Measurements from ENCODE around the gene C9orf152.
A peak's percentile ranks its signal among the peaks of the same experiment; 100 is the strongest.

DNA sequence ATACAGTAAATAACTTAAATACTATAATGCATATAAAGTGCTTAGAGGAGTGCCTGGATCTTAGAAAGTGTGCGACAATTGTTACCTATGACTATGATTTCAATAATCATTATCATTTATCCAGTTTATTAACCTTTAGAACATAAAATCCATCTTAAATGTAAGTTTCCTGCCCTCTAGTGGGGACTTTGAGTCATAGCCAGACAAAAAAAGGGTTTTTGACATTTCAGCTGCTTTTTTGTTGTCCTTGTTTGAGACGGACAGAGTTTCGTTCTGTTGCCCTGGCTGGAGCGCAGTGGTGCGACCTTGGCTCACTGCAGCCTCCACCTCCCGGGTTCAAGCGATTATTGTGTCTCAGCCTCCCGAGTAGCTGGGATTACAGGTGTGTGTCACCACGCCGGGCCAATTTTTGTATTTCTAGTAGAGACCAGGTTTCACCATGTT is 9.7 kb upstream of the C9orf152 start:
- TF ChIP-seq, protein P1, sequence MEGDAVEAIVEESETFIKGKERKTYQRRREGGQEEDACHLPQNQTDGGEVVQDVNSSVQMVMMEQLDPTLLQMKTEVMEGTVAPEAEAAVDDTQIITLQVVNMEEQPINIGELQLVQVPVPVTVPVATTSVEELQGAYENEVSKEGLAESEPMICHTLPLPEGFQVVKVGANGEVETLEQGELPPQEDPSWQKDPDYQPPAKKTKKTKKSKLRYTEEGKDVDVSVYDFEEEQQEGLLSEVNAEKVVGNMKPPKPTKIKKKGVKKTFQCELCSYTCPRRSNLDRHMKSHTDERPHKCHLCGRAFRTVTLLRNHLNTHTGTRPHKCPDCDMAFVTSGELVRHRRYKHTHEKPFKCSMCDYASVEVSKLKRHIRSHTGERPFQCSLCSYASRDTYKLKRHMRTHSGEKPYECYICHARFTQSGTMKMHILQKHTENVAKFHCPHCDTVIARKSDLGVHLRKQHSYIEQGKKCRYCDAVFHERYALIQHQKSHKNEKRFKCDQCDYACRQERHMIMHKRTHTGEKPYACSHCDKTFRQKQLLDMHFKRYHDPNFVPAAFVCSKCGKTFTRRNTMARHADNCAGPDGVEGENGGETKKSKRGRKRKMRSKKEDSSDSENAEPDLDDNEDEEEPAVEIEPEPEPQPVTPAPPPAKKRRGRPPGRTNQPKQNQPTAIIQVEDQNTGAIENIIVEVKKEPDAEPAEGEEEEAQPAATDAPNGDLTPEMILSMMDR (conservative IDR thresholded peaks at IDR 0.05; ENCODE audit: low read length) = peak; percentile 81
- TF ChIP-seq EZH2phosphoT487 (IDR thresholded peaks at IDR 0.05; ENCODE audit: borderline replicate concordance) = no peak

All from Loucy (cell line).